Activated naive CD8-positive, alpha-beta T cell treated with anti-CD3 and anti-CD28 coated beads, Interleukin-2, amount 10 ng/mL, durations not matched to agents 7 days and 5 days (primary cell): ENCODE measurements around the gene CNNM4. TPM values are rescaled to one million over a fixed set of nuclear protein-coding genes. Genes with fewer than 3 reads are reported as not detected.

Experiments
- ATAC-seq: fragments of 150-1000 bp; cut with Tn5 transposase; one replicate; pipeline ENCODE4 v1.10.0; 2021; ENCODE audit warnings: low read depth, moderate library complexity
- POLR2A ChIA-PET: fragments of 350-600 bp; sonication (Branson Sonifier 250); formaldehyde crosslinking; loops from one replicate; lab custom pipeline; 2021; ENCODE audit warnings: antibody characterized with exemption; lab: Charles Lee
- DNase-seq: peaks from one replicate; pipeline ENCODE4 v3.0.0; 2021
- H3K27ac Mint-ChIP-seq: one replicate; pipeline ENCODE4 v1.8.0; 2022; ENCODE audit warnings: mild to moderate bottlenecking, mixed read lengths
- H3K27me3 Mint-ChIP-seq: one replicate; pipeline ENCODE4 v1.8.0; 2022; ENCODE audit warnings: mild to moderate bottlenecking, moderate library complexity, mixed read lengths
- H3K36me3 Mint-ChIP-seq: one replicate; pipeline ENCODE4 v1.8.0; 2021; ENCODE audit warnings: mild to moderate bottlenecking, mixed read lengths
- H3K4me1 Mint-ChIP-seq: one replicate; pipeline ENCODE4 v1.8.0; 2021; ENCODE audit warnings: mixed read lengths
- H3K4me3 Mint-ChIP-seq: one replicate; pipeline ENCODE4 v1.8.0; 2022; ENCODE audit warnings: mild to moderate bottlenecking, moderate library complexity, mixed read lengths
- H3K9me3 Mint-ChIP-seq: one replicate; pipeline ENCODE4 v1.8.0; 2021; ENCODE audit warnings: mixed read lengths
- microRNA-seq: library from miRNA; unstranded; fragments of <30 nt; microRNA quantifications from one replicate; pipeline ENCODE4 v1.2.0, GENCODE V29; 2022
- total RNA-seq, 2 experiments: library from RNA; stranded (reverse); gene quantifications; one replicate each; pipeline ENCODE4 v1.2.3, GENCODE V29; 2021

The CNNM4 gene
- total RNA-seq, 2 experiments from 2014 or later, result 6.9 to 7.9 TPM

DNA sequence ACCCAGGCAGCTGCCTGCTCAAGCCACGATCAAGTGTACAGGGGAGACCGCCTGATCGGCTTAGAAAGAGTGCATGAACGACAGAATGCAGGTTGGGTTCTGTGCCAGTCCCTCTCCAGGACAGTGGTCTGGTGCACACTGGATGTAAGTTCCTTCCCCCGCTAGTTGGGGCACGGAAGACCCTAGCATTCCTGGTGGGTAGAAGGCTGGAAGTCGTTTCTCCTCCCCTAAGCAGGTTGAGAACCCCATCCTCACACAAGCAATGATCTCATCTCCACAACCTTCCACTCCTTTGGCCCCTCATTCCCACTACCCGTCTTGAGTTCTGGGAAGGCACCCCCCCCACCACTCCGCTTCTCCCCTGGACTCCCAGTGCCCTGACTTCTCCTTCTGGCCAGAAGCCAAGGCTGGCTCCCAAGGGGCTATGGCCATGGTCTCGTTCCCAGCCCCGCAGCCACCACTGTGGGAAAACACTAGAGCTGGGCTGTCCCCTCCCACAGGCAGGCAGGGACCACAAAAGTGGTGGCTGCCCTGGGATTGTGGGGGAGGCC lies 98.5 kb downstream of the CNNM4 start:
- Mint-ChIP-seq H3K27me3 (no peaks in the 10 kb centered on the region), H3K9me3 (no peaks in the 10 kb centered on the region), H3K27ac (peak overlapping the region; percentile 65), H3K36me3 (peaks cover 10% of the 10 kb centered on the region), H3K4me1 (peaks cover 28% of the 10 kb centered on the region), H3K4me3 (peak overlapping the region; percentile 67)
- ATAC-seq (no peak), DNase-seq (peak; percentile 40)
- POLR2A ChIA-PET, result interaction anchor here (1.3 to 3.6 kb wide), 6 partner anchors 9 to 253 kb away, joined by 3 to 88 read pairs (median 32); partner anchors contain the start of genes ANKRD36 and SEMA4C

DNA sequence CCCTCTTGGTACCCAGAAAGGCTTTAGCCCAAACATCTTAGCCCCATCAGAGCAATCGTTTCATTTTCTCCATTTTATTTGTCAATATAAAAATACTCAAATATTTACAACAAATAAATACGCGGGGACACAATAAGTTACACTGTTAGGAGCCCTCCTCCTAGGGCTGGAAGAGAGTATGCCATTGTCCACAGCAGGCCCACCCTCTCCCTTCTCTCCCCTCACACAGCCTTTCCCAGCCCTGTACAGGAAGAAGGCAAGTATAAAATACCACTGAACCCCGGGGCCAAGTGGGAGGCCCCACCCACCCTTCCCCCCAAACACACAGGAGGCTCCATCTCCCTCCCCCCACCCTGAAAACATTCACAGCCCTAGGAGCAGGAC lies 99.0 kb downstream of the CNNM4 start:
- H3K27me3 Mint-ChIP-seq, result no peaks in the 10 kb centered on the region
- H3K36me3 Mint-ChIP-seq, result peaks cover 10% of the 10 kb centered on the region
- ATAC-seq (no peak), DNase-seq (no peak)
- peaks cover 28% of the 10 kb centered on the region for H3K4me1 Mint-ChIP-seq
- H3K9me3 Mint-ChIP-seq, result no peaks in the 10 kb centered on the region
- H3K27ac Mint-ChIP-seq, result peak overlapping the region; percentile 77
- POLR2A ChIA-PET, result interaction anchor here (1.3 to 3.3 kb wide), 2 partner anchors 9 to 103 kb away, joined by 5 to 53 read pairs; no protein-coding TSS in a partner anchor
- H3K4me3 Mint-ChIP-seq, result no peak overlapping the region

DNA sequence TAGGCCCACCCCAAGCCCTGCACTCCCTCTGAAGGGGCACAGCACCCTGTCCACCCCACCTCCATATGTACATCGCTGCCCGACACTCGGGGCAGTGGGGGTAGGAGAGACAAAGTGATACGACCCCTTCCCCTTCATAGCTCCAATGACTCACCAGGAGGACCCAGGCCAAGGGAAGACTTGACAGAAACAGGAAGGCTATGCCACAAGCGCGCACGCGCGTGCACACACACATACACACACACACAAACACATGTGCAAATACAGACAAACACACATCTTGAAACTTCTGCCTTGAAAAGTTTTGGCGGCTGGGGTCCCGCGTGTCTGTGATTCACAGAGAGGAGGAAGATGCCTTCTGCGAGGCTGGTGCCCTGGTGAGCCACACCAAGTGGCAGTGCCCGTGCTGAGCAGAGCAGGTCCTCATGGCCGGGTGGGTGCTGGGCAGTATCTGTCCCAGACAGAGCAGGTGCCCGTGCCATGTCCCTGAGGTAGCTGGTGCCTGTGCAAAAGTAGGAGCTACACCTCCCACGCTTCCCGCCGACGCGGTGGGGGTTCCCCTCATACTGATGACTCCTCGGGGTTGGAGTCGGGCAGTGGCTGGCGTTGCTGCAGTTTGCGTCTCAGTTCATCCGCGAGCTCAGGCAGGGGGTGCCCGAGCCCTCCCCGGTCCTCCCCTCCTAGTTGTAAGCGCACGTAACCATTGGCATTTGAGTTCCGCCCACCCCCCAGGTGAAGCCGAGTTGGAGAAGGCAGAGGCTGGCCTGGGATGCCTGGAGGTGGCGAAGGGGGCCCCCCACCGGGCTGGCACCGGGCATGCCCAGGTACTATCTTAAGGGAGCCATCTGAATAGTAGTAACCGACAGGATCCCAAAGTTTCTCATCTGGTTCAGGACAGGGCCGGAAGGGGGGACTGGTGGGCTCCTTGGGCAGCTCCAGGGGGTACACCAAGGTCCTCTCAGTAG lies 99.6 kb downstream of the CNNM4 start:
- Mint-ChIP-seq H3K27ac (peak overlapping the region; percentile 77), H3K27me3 (no peaks in the 10 kb centered on the region), H3K9me3 (no peaks in the 10 kb centered on the region), H3K4me3 (no peak overlapping the region), H3K4me1 (peaks cover 25% of the 10 kb centered on the region), H3K36me3 (peaks cover 10% of the 10 kb centered on the region)
- POLR2A ChIA-PET, result interaction anchor here (1.1 to 3.3 kb wide), 3 partner anchors 8 to 102 kb away, joined by 3 to 53 read pairs (median 5); no protein-coding TSS in a partner anchor
- DNase-seq, result peak; percentile 37
- no peak for ATAC-seq

DNA sequence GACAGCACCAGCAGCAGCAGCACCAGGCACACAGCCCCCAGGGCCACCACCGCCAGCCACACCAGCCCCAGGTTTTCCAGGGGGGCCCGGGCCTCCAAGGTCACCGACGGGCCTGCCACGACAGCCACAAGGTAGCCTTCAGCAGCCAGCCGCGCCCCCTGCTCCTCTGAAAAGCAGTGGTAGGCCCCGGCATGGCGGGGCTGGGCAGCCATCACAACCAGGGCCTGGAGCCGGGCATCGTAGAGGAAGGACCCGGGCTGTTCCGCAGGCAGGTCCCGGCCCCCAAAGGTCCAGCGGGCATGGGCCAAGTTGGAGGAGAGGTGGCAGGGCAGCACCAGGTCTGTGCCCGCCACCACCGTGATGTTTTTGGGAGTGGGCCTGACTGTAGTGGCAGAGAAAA lies 100.4 kb downstream of the CNNM4 start:
- Mint-ChIP-seq H3K9me3 (no peaks in the 10 kb centered on the region), H3K4me3 (no peak overlapping the region), H3K27ac (no peak overlapping the region), H3K4me1 (peaks cover 30% of the 10 kb centered on the region), H3K27me3 (no peaks in the 10 kb centered on the region), H3K36me3 (peaks cover 10% of the 10 kb centered on the region)
- DNase-seq, result no peak
- ATAC-seq, result no peak
- POLR2A ChIA-PET, result interaction anchor here (1.1 kb wide), 1 partner anchor 94 kb away, joined by 3 read pairs; no protein-coding TSS in a partner anchor

Small RNAs within 50 kb of the gene (microRNA-seq; reads per million reads assigned to microRNA genes)
- gene MIR3127, result not detected

Other genes starting within 250 kb of the CNNM4 start
- gene ARID5A, start 224.2 kb upstream of the CNNM4 start, total RNA-seq, result 10 to 100 TPM; 62.1 to 62.8 TPM
- 10 to 100 TPM; 63.8 to 69.6 TPM for gene KANSL3, start 122.6 kb upstream of the CNNM4 start, total RNA-seq
- gene FER1L5, start 118.1 kb upstream of the CNNM4 start, total RNA-seq, result not detected
- 1 to 10 TPM; 7.2 to 7.3 TPM for gene LMAN2L, start 20.8 kb upstream of the CNNM4 start, total RNA-seq
- 10 to 100 TPM; 34.6 to 34.7 TPM for gene CNNM3, start 55.4 kb downstream of the CNNM4 start, total RNA-seq
- 10 to 100 TPM; 16.5 to 17.8 TPM for gene ANKRD23, start 83.1 kb downstream of the CNNM4 start, total RNA-seq
- 10 to 100 TPM; 31.2 to 33.9 TPM for gene ANKRD39, start 97.1 kb downstream of the CNNM4 start, total RNA-seq
- gene SEMA4C, start 109.2 kb downstream of the CNNM4 start, total RNA-seq, result 10 to 100 TPM; 28.8 to 30.6 TPM
- gene FAM178B, start 225.7 kb downstream of the CNNM4 start, total RNA-seq, result under 1 TPM; 0.75 to 0.94 TPM